SK-N-MC (cell line): ENCODE results near the gene TSPAN7.

ENCODE experiments used
- EZH2 ChIP-seq: fragments of 200-600 bp; sonication (generic); IDR thresholded peaks from one replicate; pipeline ENCODE4 v1.6.1; 2017; ENCODE audit warnings: antibody characterized with exemption
- POLR2AphosphoS5 ChIP-seq: IDR thresholded peaks from 2 replicates; pipeline ENCODE4 v1.6.1; 2012; ENCODE audit warnings: mild to moderate bottlenecking, low read depth, low read length, borderline replicate concordance

DNA sequence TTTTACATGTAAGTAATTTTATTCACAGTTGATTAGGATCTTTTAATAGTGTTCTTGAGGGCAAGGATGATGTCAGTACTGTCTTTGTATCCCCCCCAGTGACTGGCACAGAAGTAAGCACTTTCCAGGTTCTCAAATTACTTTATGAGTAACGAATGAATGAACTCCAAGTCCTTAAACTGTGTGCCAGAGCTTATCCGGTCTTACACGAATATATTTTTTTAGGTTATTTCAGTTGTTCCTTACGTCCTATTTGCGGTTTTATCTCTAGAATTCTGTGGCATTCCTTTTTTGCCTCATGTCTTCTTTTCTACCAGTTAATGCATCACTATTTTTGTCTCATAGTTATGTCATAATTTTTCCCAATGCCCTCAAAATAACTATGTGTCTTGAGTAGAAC, 133.1 kb downstream of the TSPAN7 start:
- TF ChIP-seq POLR2AphosphoS5 (no peak), EZH2 (no peak)
